ENCODE measurements around the gene PSMC1. TPM values are rescaled to one million over a fixed set of nuclear protein-coding genes. Genes with fewer than 3 reads are reported as not detected.
"Not testable (repeated sequence)": the region's sequence is repeated elsewhere in the genome, so short reads cannot be mapped to it uniquely, and the experiment has no call there.

The PSMC1 gene
- polyA plus RNA-seq (2013, experiment 1 of 2), result 135 TPM
- polyA plus RNA-seq (2013, experiment 2 of 2), result 146 TPM

DNA sequence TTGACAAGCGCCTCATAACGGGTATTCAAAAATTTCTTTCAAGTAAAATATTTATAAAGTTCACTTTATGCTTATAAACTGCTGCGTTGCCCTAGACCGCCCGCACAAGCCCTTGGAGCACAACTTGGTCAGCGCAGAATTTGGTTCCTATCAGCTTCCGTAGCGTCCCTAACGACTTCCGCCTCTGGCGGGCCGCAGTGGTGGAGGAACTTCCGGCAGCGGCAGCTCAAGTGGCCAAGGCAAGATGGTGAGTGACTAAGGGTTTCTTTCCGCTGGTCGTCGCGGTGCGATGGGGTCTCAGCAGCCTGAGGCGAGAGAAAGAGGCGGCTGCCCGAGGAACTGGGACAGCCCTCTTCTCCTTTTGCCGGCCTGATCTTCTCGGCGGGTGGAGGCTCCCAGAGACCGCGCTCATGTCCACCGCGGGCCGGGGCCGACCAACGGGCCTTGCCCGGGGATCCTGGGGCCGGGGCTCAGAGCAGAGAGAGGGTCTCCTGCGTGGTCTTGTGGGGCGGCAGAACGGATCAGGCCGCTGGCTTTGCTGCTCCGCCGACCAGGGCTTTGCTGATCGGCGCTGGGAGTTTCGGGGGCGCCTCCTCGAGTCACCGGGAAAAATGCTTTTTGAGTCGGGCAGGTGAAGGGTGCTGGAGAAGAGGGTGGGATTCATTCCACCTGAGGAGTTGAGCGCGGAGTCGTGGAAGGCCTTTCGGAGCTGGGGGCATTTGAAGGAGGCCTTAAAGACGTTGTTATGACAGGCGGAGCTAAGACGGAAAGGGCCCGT, at the start of gene PSMC1:
Gene PSMC1, plus strand, starts transcription at position 200 of the 778 bp plus-strand sequence. Its CDS starts 45 bp downstream, at position 245.
- peak within 1 kb of the TSS; percentile 21 to 91 for H3K14ac ChIP-seq (ENCODE audit: low read length in 2 of 2)

DNA sequence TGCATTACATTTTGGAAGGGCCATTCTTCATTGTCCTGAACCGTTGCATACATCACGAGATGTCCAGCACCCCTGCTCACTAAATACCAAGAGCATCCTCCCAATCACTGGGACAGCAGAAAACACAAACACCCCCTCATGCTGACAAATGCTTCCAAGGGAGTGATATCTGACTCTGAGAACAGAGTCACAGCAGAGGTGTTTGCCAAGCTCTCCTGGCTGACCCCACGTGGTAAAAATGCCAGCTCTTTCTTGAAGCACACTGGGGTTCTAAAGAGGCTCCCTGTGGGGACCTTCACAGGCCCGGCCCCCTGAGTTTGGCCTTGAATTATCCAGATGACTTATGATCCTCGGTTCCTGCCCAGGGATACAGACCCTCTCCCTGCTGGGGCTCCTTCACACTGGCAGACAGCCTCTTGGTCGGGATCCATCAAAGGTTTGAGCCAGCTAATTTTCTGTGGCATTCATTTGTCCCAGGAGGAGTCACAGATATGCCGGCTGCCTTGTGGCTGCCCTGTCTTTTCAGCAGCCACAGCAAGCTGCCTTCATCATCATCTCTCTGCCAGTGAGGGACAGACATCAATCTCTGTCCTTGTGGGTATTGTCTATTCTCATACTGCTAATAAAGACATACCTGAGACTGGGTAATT, 43.1 kb upstream of the PSMC1 start:
- no peaks in the 10 kb centered on the region for H3K27me3 ChIP-seq (ENCODE audit: control insufficient read depth in 1 of 2, insufficient read depth in 1 of 2, low read length in 2 of 2)
- no peak overlapping the region for H2AFZ ChIP-seq (ENCODE audit: low read depth, low read length)
- H3K14ac ChIP-seq (ENCODE audit: low read length in 2 of 2), result no peak overlapping the region
- H3K4me2 ChIP-seq (ENCODE audit: low read length, poor library complexity, severe bottlenecking), result no peak overlapping the region
- H4K8ac ChIP-seq (ENCODE audit: low read length), result no peak overlapping the region
- H3K18ac ChIP-seq (ENCODE audit: low read depth in 1 of 2, low read length in 2 of 2), result no peak overlapping the region
- no peak overlapping the region for H2BK15ac ChIP-seq (ENCODE audit: low read depth, poor library complexity, severe bottlenecking)
- no peak overlapping the region for H3K4ac ChIP-seq (ENCODE audit: low read depth in 1 of 2, low read length in 2 of 2)
- no peak for DNase-seq
- no peak overlapping the region for H2BK5ac ChIP-seq (ENCODE audit: low read depth, low read length, poor library complexity, severe bottlenecking)
- H3K36me3 ChIP-seq (ENCODE audit: control insufficient read depth in 1 of 2, insufficient read depth in 2 of 2, low read depth in 1 of 2, low read length in 2 of 2), result no peaks in the 10 kb centered on the region
- H3K4me3 ChIP-seq (ENCODE audit: insufficient read depth in 1 of 2, low read depth in 1 of 2, low read length in 2 of 2), result no peak overlapping the region
- no peak overlapping the region for H2BK120ac ChIP-seq (ENCODE audit: low read depth, low read length)
- no peak overlapping the region for H2BK12ac ChIP-seq (ENCODE audit: low read length in 2 of 2)
- no peak overlapping the region for H3K27ac ChIP-seq (ENCODE audit: low read length, poor library complexity, severe bottlenecking)
- no peaks in the 10 kb centered on the region for H3K4me1 ChIP-seq (ENCODE audit: control insufficient read depth, insufficient read depth, low read depth, low read length)
- WGBS, result 74% methylated on average over 7 of the region's 7 CpGs
- no peak overlapping the region for H2AK5ac ChIP-seq (ENCODE audit: low read length, severe bottlenecking)
- no peak overlapping the region for H3K9ac ChIP-seq (ENCODE audit: low read length)
- peaks cover 4% of the 10 kb centered on the region for H3K9me3 ChIP-seq (ENCODE audit: control insufficient read depth, low read length)
- no peak overlapping the region for H3K23ac ChIP-seq (ENCODE audit: low read length in 2 of 2)
- H3K79me1 ChIP-seq (replicated peaks; ENCODE audit: low read length, poor library complexity, severe bottlenecking), result no peaks in the 10 kb centered on the region
- H4K91ac ChIP-seq (ENCODE audit: low read length), result no peak overlapping the region

More for the DNA sequence above, at the start of gene PSMC1:
- H2BK5ac ChIP-seq (ENCODE audit: low read depth, low read length, poor library complexity, severe bottlenecking), result no peak within 1 kb of the TSS
- H2BK15ac ChIP-seq (ENCODE audit: low read depth, poor library complexity, severe bottlenecking), result peak within 1 kb of the TSS; percentile 26
- peak within 1 kb of the TSS; percentile 92 for H4K8ac ChIP-seq (ENCODE audit: low read length)
- peak within 1 kb of the TSS; percentile 37 for H3K4me2 ChIP-seq (ENCODE audit: low read length, poor library complexity, severe bottlenecking)
- no peaks in the 10 kb centered on the region for H3K9me3 ChIP-seq (ENCODE audit: control insufficient read depth, low read length)
- peak within 1 kb of the TSS; percentile 88 to 97 for H3K4me3 ChIP-seq (ENCODE audit: insufficient read depth in 1 of 2, low read depth in 1 of 2, low read length in 2 of 2)
- peak; percentile 96 for DNase-seq
- peak within 1 kb of the TSS; percentile 73 for H4K91ac ChIP-seq (ENCODE audit: low read length)
- H2BK12ac ChIP-seq (ENCODE audit: low read length in 2 of 2), result no peak within 1 kb of the TSS
- H2AFZ ChIP-seq (ENCODE audit: low read depth, low read length), result peak within 1 kb of the TSS; percentile 81
- under 1% methylated on average over 48 of the region's 55 CpGs for WGBS
- no peak within 1 kb of the TSS for H2AK5ac ChIP-seq (ENCODE audit: low read length, severe bottlenecking)
- H3K4ac ChIP-seq (ENCODE audit: low read depth in 1 of 2, low read length in 2 of 2), result peak within 1 kb of the TSS; percentile 80 to 95
- H3K36me3 ChIP-seq (ENCODE audit: control insufficient read depth in 1 of 2, insufficient read depth in 2 of 2, low read depth in 1 of 2, low read length in 2 of 2), result peaks cover 7 to 31% of the 10 kb centered on the region in 2 experiments
- H2BK120ac ChIP-seq (ENCODE audit: low read depth, low read length), result peak within 1 kb of the TSS; percentile 84
- H3K27ac ChIP-seq (ENCODE audit: low read length, poor library complexity, severe bottlenecking), result peak within 1 kb of the TSS; percentile 28
- peaks cover 2% of the 10 kb centered on the region for H3K4me1 ChIP-seq (ENCODE audit: control insufficient read depth, insufficient read depth, low read depth, low read length)
- H3K9ac ChIP-seq (ENCODE audit: low read length), result peak within 1 kb of the TSS; percentile 99
- H3K23ac ChIP-seq (ENCODE audit: low read length in 2 of 2), result no peak within 1 kb of the TSS
- H3K79me1 ChIP-seq (replicated peaks; ENCODE audit: low read length, poor library complexity, severe bottlenecking), result peaks cover 5% of the 10 kb centered on the region
- peak within 1 kb of the TSS; percentile 25 to 92 for H3K18ac ChIP-seq (ENCODE audit: low read depth in 1 of 2, low read length in 2 of 2)
- no peaks in the 10 kb centered on the region for H3K27me3 ChIP-seq (ENCODE audit: control insufficient read depth in 1 of 2, insufficient read depth in 1 of 2, low read length in 2 of 2)

DNA sequence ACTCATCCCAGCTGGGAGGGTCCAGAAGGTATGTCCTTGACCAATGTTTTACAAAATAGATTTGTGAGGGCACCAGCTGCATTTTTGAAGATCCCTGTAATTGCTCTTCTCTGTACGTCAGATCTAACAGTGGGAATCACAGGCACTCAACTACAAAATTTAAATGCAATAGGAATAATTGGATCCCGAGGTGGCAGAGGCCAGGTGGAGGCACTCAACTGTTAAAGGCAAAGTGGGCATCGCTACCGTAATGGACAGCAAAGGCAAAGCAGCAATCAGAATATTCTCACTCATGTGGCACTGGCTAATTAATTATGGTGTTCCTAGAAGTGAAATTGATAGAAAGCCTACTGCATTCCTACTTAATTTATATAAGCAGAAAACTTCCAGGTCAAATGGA, 27.9 kb upstream of the PSMC1 start:
- Histone ChIP-seq H4K8ac (ENCODE audit: low read length) (no peak overlapping the region), H3K4me2 (ENCODE audit: low read length, poor library complexity, severe bottlenecking) (no peak overlapping the region), H3K36me3 (ENCODE audit: control insufficient read depth in 1 of 2, insufficient read depth in 2 of 2, low read depth in 1 of 2, low read length in 2 of 2) (no peaks in the 10 kb centered on the region), H2AFZ (ENCODE audit: low read depth, low read length) (no peak overlapping the region), H4K91ac (ENCODE audit: low read length) (no peak overlapping the region), H2BK12ac (ENCODE audit: low read length in 2 of 2) (no peak overlapping the region), H2AK5ac (ENCODE audit: low read length, severe bottlenecking) (no peak overlapping the region), H3K27ac (ENCODE audit: low read length, poor library complexity, severe bottlenecking) (no peak overlapping the region), H3K9me3 (ENCODE audit: control insufficient read depth, low read length) (peaks cover 6% of the 10 kb centered on the region), H3K4ac (ENCODE audit: low read depth in 1 of 2, low read length in 2 of 2) (no peak overlapping the region), H3K4me3 (ENCODE audit: insufficient read depth in 1 of 2, low read depth in 1 of 2, low read length in 2 of 2) (no peak overlapping the region), H3K4me1 (ENCODE audit: control insufficient read depth, insufficient read depth, low read depth, low read length) (no peaks in the 10 kb centered on the region), H2BK120ac (ENCODE audit: low read depth, low read length) (no peak overlapping the region), H3K23ac (ENCODE audit: low read length in 2 of 2) (no peak overlapping the region), H3K18ac (ENCODE audit: low read depth in 1 of 2, low read length in 2 of 2) (no peak overlapping the region), H2BK15ac (ENCODE audit: low read depth, poor library complexity, severe bottlenecking) (no peak overlapping the region), H3K14ac (ENCODE audit: low read length in 2 of 2) (no peak overlapping the region), H3K79me1 (replicated peaks; ENCODE audit: low read length, poor library complexity, severe bottlenecking) (no peaks in the 10 kb centered on the region), H2BK5ac (ENCODE audit: low read depth, low read length, poor library complexity, severe bottlenecking) (no peak overlapping the region), H3K27me3 (ENCODE audit: control insufficient read depth in 1 of 2, insufficient read depth in 1 of 2, low read length in 2 of 2) (peaks cover 5% of the 10 kb centered on the region in 2 experiments), H3K9ac (ENCODE audit: low read length) (no peak overlapping the region)
- DNase-seq, result no peak
- 78% methylated on average over 4 of the region's 4 CpGs for WGBS

DNA sequence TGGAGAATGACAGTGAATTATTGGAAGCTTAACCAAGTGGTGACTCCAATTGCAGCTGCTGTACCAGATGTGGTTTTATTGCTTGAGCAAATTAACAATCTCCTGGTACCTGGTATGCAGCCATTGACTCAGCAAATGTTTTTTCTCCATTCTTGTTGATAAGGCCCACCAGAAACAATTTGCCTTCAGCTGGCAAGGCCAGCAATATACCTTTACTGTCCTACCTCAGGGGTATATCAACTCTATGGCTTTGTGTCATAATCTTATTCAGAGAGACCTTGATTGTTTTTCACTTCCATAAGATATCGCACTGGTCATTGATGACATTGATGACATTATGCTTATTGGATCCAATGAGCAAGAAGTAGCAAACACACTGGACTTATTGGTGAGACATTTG, 26.4 kb upstream of the PSMC1 start:
- H4K91ac ChIP-seq (ENCODE audit: low read length); H2BK5ac ChIP-seq (ENCODE audit: low read depth, low read length, poor library complexity, severe bottlenecking); H2AK5ac ChIP-seq (ENCODE audit: low read length, severe bottlenecking); H3K79me1 ChIP-seq (replicated peaks; ENCODE audit: low read length, poor library complexity, severe bottlenecking); H2AFZ ChIP-seq (ENCODE audit: low read depth, low read length); H2BK12ac ChIP-seq (ENCODE audit: low read length in 2 of 2); H3K14ac ChIP-seq (ENCODE audit: low read length in 2 of 2); H3K9me3 ChIP-seq (ENCODE audit: control insufficient read depth, low read length); DNase-seq; H2BK15ac ChIP-seq (ENCODE audit: low read depth, poor library complexity, severe bottlenecking); H4K8ac ChIP-seq (ENCODE audit: low read length); H3K18ac ChIP-seq (ENCODE audit: low read depth in 1 of 2, low read length in 2 of 2); H3K4me1 ChIP-seq (ENCODE audit: control insufficient read depth, insufficient read depth, low read depth, low read length); H3K4me3 ChIP-seq (ENCODE audit: insufficient read depth in 1 of 2, low read depth in 1 of 2, low read length in 2 of 2); H3K4me2 ChIP-seq (ENCODE audit: low read length, poor library complexity, severe bottlenecking); H3K36me3 ChIP-seq (ENCODE audit: control insufficient read depth in 1 of 2, insufficient read depth in 2 of 2, low read depth in 1 of 2, low read length in 2 of 2); H3K4ac ChIP-seq (ENCODE audit: low read depth in 1 of 2, low read length in 2 of 2); H3K27ac ChIP-seq (ENCODE audit: low read length, poor library complexity, severe bottlenecking); H2BK120ac ChIP-seq (ENCODE audit: low read depth, low read length); H3K9ac ChIP-seq (ENCODE audit: low read length); H3K23ac ChIP-seq (ENCODE audit: low read length in 2 of 2): not testable (repeated sequence)
- H3K27me3 ChIP-seq (ENCODE audit: control insufficient read depth in 1 of 2, insufficient read depth in 1 of 2, low read length in 2 of 2), result peaks cover 9 to 16% of the 10 kb centered on the region in 2 experiments
- WGBS, result 100% methylated on average over 1 of the region's 1 CpG

Measured in mesenchymal stem cell (in vitro differentiated cells and primary cell).